Heart right ventricle (tissue), 16 donors: ENCODE data around the gene EPM2A. TPM values are rescaled to one million over a fixed set of nuclear protein-coding genes. Genes with fewer than 3 reads are reported as not detected.

ENCODE experiments used
- ATAC-seq, 8 donors: fragments of 200-7000 bp; cut with Tn5 transposase; one replicate each; pipeline ENCODE4 v1.9.1; 2020; ENCODE audit warnings: mild to moderate bottlenecking in 8 of 8, moderate library complexity in 8 of 8, moderate number of reproducible peaks in 1 of 8
- DNase-seq, 2 donors: peaks; one replicate each; pipeline ENCODE4 v3.0.0-alpha.2; 2020
- H3K27ac ChIP-seq, 10 donors: fragments of 200-600 bp; sonication (generic) in 2 of 10; one replicate each; pipeline versions ENCODE4 v1.5.0 to v1.8.0; 2020 to 2022; ENCODE audit warnings: mild to moderate bottlenecking in 3 of 10
- H3K27me3 ChIP-seq, 7 donors: fragments of 200-600 bp; one replicate each; pipeline ENCODE4 v1.8.0; 2021 to 2022; ENCODE audit warnings: mild to moderate bottlenecking in 2 of 7
- H3K36me3 ChIP-seq, 9 donors: fragments of 200-600 bp; sonication (generic) in 1 of 9; one replicate each; pipeline versions ENCODE4 v1.5.0 to v1.8.0; 2020 to 2022; ENCODE audit warnings: mild to moderate bottlenecking in 2 of 9
- H3K4me1 ChIP-seq, 9 donors: fragments of 200-600 bp; sonication (generic) in 1 of 9; one replicate each; pipeline versions ENCODE4 v1.5.0 to v1.8.0; 2020 to 2022; ENCODE audit warnings: mild to moderate bottlenecking in 4 of 9
- H3K4me3 ChIP-seq, 10 donors: fragments of 200-600 bp; sonication (generic) in 2 of 10; one replicate each; pipeline versions ENCODE4 v1.5.0 to v1.8.0; 2020 to 2022; ENCODE audit warnings: mild to moderate bottlenecking in 7 of 10, moderate library complexity in 2 of 10
- H3K9me3 ChIP-seq, 11 donors: fragments of 200-600 bp in 10 of 11; sonication (generic) in 2 of 11; one replicate each; pipeline versions ENCODE4 v1.5.0 to v1.8.0; 2013 to 2022; ENCODE audit warnings: mild to moderate bottlenecking in 2 of 11, control low read depth in 1 of 11, moderate library complexity in 1 of 11
- WGBS, 2 donors: extraction: QIAGEN DNeasy Blood & Tissue Kit; methylation state at CpG; one replicate each; pipeline ENCODE4 v1.1.7; 2013; ENCODE audit warnings: inconsistent platforms in 1 of 2; 5-methylcytosine and 5-hydroxymethylcytosine counted together
- intact Hi-C, 10 donors: fragments of 100-400 bp; cut with DNase I; formaldehyde crosslinking; loops; one replicate each; pipeline versions ENCODE4 v1.11.1 to v1.14.2; 2022
- polyA plus RNA-seq, 2 donors: library from polyadenylated mRNA; stranded (reverse); fragments of 200-250 nt; gene quantifications; one replicate each; pipeline ENCODE4 v1.2.3, GENCODE V29; 2013
- total RNA-seq, 10 donors: library from RNA; stranded (reverse); fragmentation: NEBNext Ultra II Directional in 3 of 10; extraction: Animal tissue kit (Norgen Biotek cat#: 25700) in 3 of 10; gene quantifications; one replicate each; pipeline versions ENCODE4 v1.2.1 to v1.2.4, GENCODE V29; 2021 to 2023
- TF ChIP-seq, protein P1 (sequence below), 9 donors: fragments of 200-600 bp; sonication (generic) in 2 of 9; IDR thresholded peaks; one replicate each; pipeline versions ENCODE4 v1.5.0 to v1.8.0; 2021 to 2022; ENCODE audit warnings: antibody characterized with exemption in 9 of 9, mild to moderate bottlenecking in 5 of 9, moderate library complexity in 1 of 9
- donor health status: Arrhythmogenic right ventricular cardiomyopathy.
- donor health status: ischemic (EF 13 %, LVEDD 7.1; RV severe dilation, severe dysfunction).
- donor health status: healthy with polysubstance abuse.
- donor health status: DM: no; HTN: yes; CAD: no.
- donor health status: DM: no; HTN: no; CAD: no.
- donor health status: ischemic (EF 25% LVEDD 6.9; RV normal size, moderate dysfunction).
- donor health status: ischemic (EF 25% LVEDD 5.7; RV mildly dilated, moderate dysfunction).
- donor health status: healthy.
- donor health status: DM: yes; HTN: yes; CAD: no.
- donor health status: Ischemic cardiomyopathy.
- donor health status: ischemic (EF 35%, LVEDD 5.7; RV mildly dilated, moderate dysfunction).
- donor health status: nonischemic (EF 11% LVEDD 7.7; RV severe dilation, severe dysfunction).
- donor health status: DM: yes; HTN: yes; CAD: no.
- donor health status: PGD.
- donor health status: ischemic (EF 29% LVEDD 5.4; RV normal size, mild dysfunction).
- donor health status: nonischemic (EF 23%, LVEDD 6.1; RV moderate dilation, normal function).

EPM2A gene
- total and polyA plus RNA-seq, 12 donors: 11.0 to 60.9 (median 43.2) TPM

- intact Hi-C loops: no loop called here
- 86 to 100% methylated on average over 1 of the region's 1 CpG for WGBS, 2 donors
Observed at GRCh38 chr6:145688493-145688905, 46.8 kb downstream of the EPM2A start.

GRCh38 chr6:145685932-145686331, 49.4 kb downstream of the EPM2A start:
- DNase-seq: no peak
- H3K27ac ChIP-seq: no peak overlapping the region
- no peaks in the 10 kb centered on the region for H3K27me3 ChIP-seq
- TF ChIP-seq, protein P1, sequence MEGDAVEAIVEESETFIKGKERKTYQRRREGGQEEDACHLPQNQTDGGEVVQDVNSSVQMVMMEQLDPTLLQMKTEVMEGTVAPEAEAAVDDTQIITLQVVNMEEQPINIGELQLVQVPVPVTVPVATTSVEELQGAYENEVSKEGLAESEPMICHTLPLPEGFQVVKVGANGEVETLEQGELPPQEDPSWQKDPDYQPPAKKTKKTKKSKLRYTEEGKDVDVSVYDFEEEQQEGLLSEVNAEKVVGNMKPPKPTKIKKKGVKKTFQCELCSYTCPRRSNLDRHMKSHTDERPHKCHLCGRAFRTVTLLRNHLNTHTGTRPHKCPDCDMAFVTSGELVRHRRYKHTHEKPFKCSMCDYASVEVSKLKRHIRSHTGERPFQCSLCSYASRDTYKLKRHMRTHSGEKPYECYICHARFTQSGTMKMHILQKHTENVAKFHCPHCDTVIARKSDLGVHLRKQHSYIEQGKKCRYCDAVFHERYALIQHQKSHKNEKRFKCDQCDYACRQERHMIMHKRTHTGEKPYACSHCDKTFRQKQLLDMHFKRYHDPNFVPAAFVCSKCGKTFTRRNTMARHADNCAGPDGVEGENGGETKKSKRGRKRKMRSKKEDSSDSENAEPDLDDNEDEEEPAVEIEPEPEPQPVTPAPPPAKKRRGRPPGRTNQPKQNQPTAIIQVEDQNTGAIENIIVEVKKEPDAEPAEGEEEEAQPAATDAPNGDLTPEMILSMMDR (IDR thresholded peaks at IDR 0.05): no peak
- 37 to 65% methylated on average over 2 of the region's 2 CpGs for WGBS, 2 donors
- ATAC-seq: peak in 4 of 8 donors; percentile 17 to 57 (median 48)
- peaks cover 0 to 5% (median 0%) of the 10 kb centered on the region in 11 donors for H3K9me3 ChIP-seq
- H3K4me3 ChIP-seq: no peak overlapping the region
- H3K36me3 ChIP-seq: peaks cover 0 to 37% (median 7%) of the 10 kb centered on the region in 9 donors
- peaks cover 0 to 8% (median 0%) of the 10 kb centered on the region in 9 donors for H3K4me1 ChIP-seq
- intact Hi-C loops: no loop called here

More at GRCh38 chr6:145688493-145688905, 46.8 kb downstream of the EPM2A start:
- TF ChIP-seq, protein P1 (IDR thresholded peaks at IDR 0.05): no peak
- Histone ChIP-seq H3K9me3 (peaks cover 0 to 11% (median 5%) of the 10 kb centered on the region in 11 donors), H3K27me3 (no peaks in the 10 kb centered on the region), H3K4me3 (no peak overlapping the region), H3K27ac (no peak overlapping the region), H3K4me1 (peaks cover 0 to 8% (median 0%) of the 10 kb centered on the region in 9 donors), H3K36me3 (peaks cover 0 to 21% (median 0%) of the 10 kb centered on the region in 9 donors)
- ATAC-seq: no peak
- DNase-seq: no peak

GRCh38 chr6:145681965-145682364, 53.4 kb downstream of the EPM2A start:
- H3K9me3 ChIP-seq: peaks cover 0 to 15% (median 0%) of the 10 kb centered on the region in 11 donors
- TF ChIP-seq, protein P1 (IDR thresholded peaks at IDR 0.05): no peak
- DNase-seq: no peak

GRCh38 chr6:145673504-145673903, 61.8 kb downstream of the EPM2A start:
- DNase-seq (no peak), ATAC-seq (no peak)
- peaks cover 0 to 18% (median 6%) of the 10 kb centered on the region in 9 donors for H3K4me1 ChIP-seq
- no peak overlapping the region for H3K27ac ChIP-seq
- peaks cover 0 to 17% (median 0%) of the 10 kb centered on the region in 11 donors for H3K9me3 ChIP-seq
- peaks cover 0 to 9% (median 0%) of the 10 kb centered on the region in 9 donors for H3K36me3 ChIP-seq
- H3K27me3 ChIP-seq: no peaks in the 10 kb centered on the region
- intact Hi-C loops: no loop called here
- no peak overlapping the region for H3K4me3 ChIP-seq
- TF ChIP-seq, protein P1 (IDR thresholded peaks at IDR 0.05): no peak
- 84 to 90% methylated on average over 5 of the region's 5 CpGs for WGBS, 2 donors

More at GRCh38 chr6:145681965-145682364, 53.4 kb downstream of the EPM2A start:
- H3K36me3 ChIP-seq: peaks cover 0 to 37% (median 7%) of the 10 kb centered on the region in 9 donors
- ATAC-seq: no peak
- no peak overlapping the region for H3K4me3 ChIP-seq
- no peak overlapping the region for H3K27ac ChIP-seq
- intact Hi-C loops: no loop called here
- peaks cover 0 to 8% (median 0%) of the 10 kb centered on the region in 9 donors for H3K4me1 ChIP-seq
- 87 to 91% methylated on average over 9 of the region's 9 CpGs for WGBS, 2 donors
- no peaks in the 10 kb centered on the region for H3K27me3 ChIP-seq
